HG03159 (cell line): ENCODE results near the gene SLC35F2.
"Not testable (repeated sequence)": the region's sequence is repeated elsewhere in the genome, so short reads cannot be mapped to it uniquely, and the experiment has no call there.

Experiments
- ATAC-seq: cut with Tn5 transposase; IDR thresholded peaks from one replicate; pipeline ENCODE4 v1.9.1; 2021; ENCODE audit warnings: mild to moderate bottlenecking, moderate library complexity; ENCODE audit not compliant: unreplicated experiment

Gene SLC35F2

DNA sequence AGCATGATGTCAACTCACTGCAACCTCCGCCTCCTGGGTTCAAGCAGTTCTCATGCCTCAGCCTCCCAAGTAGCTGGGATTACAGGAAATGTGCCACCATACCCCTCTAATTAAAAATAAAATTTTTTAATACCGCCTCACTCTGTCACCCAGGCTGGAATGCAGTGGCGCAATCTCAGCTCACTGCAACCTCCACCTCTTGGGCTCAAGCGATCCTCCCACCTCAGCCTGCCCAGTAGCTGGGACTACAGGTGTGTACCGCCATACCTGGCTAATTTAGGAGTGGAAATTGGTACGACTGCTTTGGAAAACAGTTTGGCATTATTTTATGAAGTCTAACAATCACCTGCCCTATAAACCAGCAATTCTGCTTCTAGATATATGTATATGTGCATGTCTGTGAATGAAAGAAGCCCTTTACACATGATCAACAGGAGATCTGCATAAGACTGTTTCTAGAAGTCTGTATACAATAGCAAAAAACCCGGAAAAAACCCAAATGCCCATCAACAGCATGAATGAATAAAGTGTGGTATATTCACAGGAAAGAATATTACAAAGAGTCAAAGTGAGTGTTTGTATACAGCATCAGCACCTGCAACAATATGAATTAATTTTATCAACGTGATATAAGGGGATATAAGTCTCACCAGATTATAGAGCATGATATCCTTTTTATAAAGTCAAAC lies 16.0 kb downstream of the SLC35F2 start:
- no peak for ATAC-seq

DNA sequence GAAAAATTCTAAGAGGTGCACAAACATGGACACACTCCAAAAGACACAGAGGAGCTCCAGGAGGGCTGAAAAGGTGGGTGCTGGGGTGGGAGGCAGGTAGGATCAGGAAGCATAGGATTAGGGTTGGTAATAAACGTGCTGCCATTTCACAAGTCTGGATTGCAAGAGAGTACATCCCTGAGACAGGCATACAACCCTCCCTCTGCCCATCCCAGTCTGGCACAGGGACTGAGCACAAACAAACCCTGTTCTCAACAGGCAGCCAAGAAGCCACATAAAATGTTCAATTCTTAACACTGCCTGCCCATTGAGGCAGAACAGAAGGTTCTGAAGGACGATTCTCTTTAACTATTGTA lies 18.5 kb downstream of the SLC35F2 start:
- peak; percentile 31 for ATAC-seq

DNA sequence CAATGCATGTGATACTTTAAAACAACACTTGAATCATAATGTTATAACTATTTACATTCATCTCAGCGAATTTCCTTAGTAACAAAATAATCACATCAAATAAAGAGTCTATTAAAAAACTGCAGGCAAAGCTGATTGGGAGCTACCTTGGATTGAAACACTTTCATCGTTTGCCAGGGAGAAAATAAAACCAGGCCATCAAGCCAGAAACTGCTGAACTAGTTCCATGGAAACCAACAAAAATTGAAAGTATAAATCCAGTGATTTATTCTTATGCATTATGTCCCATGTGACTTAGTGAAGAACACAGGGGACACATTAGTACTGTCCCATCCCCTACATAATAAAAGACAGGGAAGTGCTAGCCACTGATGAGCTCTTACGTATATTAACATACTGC lies 21.7 kb downstream of the SLC35F2 start:
- ATAC-seq = no peak

DNA sequence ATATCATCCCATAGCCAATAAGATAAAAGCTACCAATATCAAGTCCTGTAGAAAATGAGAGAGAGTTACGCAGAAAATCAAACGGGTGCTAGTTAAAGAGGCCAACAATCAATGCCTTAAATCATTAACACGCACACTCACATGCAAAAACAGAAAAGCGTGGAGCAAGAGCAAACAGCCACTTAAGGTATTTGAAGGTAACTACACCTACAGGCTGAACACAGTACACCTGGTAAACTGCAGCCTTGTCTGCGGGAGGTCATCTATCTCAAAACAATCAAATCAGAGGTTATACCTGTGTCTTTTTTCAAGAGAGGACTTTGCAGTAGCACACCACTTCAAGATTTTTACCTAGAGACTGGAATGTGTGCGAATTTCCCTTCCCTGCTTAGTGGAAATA lies 23.6 kb downstream of the SLC35F2 start:
- no peak for ATAC-seq

DNA sequence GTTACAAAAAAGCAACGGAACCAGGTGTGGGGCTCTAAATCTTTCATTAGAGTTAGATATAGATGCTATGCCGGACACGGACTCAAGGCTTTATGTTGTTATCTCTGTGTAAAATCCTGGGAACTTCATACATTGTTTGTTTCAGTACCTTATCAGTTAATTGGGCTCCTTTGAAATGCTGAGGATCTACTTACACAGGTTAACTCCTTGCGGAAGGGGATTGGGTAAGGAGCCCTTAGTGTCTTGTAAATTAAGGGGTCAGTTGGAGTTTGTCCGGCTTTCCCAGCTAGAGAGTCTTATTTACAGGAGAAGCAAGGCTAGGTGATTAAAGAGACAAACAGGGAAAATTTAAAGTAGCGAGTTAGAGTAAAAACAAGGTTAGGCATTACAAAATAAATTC lies 24.7 kb downstream of the SLC35F2 start:
- not testable (repeated sequence) for ATAC-seq

DNA sequence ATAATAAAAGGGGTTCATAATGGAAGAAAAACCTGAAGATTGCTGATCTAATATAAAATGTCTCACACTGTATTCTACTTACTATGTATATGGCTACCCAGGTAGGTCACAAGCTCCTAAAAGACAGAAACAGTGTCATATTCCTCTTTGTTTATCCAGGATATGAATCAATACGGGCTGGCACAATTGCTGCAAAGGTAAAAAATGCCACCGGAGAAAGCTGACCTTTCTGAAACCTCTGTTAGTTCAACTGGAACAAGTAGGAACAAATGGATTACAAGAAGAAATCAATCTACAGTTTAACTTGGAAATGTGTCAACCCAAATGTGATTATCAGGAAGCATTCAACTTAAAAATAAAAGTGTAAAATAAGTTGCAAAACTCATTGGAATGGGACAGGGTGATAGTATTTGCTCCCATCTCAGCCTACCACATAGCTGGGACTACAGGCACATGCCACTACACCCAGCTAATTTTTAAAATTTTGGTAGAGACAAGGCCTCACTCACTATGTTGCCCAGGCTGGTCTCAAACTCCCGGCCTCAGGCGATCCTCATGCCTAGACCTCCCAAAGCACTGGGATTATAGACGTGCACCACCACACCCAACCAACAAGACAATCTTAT lies 27.6 kb downstream of the SLC35F2 start:
- no peak for ATAC-seq

DNA sequence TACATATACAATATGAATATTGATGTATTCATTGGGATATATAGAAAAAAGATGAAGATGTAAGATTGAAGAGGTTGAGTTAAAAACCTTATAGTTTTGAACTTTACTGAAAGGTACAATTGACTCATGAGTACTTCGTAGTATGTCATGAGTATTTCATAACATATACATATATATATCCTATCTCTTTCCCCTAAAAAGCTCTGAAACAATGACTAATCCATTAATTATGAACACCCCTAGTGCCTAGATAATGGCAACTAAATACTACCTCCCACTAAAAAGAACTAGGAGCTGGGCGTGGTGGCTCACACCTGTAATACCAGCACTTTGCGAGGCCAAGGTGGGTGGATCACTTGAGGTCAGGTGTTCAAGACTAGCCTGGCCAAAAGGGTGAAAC lies 31.5 kb downstream of the SLC35F2 start:
- no peak for ATAC-seq

GRCh38 chr11:107825875-107826274 lies 32.7 kb downstream of the SLC35F2 start:
- ATAC-seq = no peak

DNA sequence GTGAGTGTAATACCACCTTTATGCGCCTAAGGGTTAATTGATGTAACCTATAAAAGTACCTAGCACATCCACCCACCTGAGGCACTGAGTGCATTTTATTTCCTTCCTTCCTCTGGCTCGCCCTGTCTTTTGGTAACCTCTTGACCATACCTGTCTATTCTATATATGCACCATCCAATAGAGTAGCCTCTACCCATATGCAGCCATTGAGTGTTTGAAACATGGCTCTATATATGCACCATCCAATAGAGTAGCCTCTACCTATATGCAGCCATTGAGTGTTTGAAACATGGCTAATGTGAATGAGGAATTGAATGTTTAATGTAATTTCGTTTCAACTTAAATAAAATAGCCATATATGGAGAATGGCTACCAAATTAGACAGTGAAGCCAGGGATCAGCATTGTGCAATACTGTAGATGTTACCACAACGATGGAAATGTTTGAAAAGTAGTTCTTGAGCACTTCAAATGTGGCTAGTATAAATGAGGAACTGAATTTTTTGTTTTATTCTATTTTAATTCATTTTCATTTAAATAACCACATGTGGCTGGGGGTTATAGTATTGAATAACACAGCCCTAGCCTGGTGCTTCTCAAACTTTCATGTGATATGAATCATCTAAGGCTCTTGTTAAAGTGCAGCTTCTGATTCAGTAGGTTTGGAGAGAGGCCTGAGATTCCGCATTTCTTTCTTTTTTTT lies 33.8 kb downstream of the SLC35F2 start:
- no peak for ATAC-seq

- ATAC-seq = no peak
These were observed 37.2 kb downstream of the SLC35F2 start for GRCh38 chr11:107821199-107821927.

GRCh38 chr11:107819361-107820014 lies 39.1 kb downstream of the SLC35F2 start:
- ATAC-seq = no peak

GRCh38 chr11:107818491-107818890 lies 40.1 kb downstream of the SLC35F2 start:
- no peak for ATAC-seq

DNA sequence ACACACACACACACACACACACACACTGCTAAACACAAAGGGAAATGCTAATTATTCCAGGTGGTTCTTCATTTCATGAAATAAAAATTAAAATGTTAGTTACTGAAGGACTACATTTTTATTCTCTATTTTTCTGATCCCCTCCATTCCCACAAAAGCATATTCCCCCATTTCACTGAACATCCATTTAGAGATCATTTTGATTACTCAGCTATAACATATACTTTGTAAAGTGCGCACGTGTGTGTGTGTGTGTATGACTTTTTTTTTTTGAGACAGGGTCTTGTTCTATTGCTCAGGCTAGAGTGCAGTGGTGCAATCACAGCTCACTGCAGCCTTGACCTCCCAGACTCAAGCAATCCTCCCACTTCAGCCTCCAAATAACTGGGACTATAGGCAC lies 42.6 kb downstream of the SLC35F2 start:
- no peak for ATAC-seq

GRCh38 chr11:107810875-107811274 lies 47.7 kb downstream of the SLC35F2 start:
- no peak for ATAC-seq

DNA sequence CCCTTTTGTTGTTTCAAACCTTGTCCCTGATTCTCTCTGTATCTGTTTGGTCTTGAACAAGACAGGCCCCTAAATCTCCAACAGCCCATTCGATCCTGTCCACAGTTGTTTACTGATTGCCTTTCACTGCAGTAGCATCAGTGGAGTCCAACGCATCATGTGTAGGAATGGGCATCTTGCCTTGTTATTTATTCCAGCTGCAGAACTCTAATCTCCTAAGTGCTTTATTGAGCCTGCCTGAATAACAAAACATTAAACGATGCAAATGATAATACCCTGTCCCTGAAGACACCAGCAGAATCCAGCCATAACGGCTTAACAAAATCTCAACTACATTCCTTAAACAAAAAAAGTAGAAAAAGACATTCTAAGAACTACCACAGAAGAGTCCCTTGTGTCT lies 50.1 kb downstream of the SLC35F2 start:
- ATAC-seq = no peak

- ATAC-seq = no peak
These were observed 53.6 kb downstream of the SLC35F2 start for GRCh38 chr11:107804971-107805370.

DNA sequence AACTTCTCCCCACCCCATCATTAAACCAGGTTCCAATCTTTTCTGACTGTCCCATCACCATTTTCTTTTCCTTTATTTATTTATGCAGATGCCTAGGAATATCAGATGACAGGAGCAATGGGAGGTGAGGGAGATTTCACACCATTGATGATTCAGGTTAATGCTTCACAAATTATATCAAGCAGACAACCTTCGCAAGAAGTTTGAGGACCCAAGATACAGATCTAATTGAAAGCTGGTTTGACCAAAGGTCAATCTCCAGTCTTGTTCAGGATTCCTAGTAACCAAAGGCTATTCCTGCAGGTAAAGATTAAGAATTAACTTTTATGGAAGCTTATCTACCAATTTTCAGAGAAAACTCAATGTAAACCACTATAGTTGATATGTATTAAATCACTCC lies 54.4 kb downstream of the SLC35F2 start:
- ATAC-seq = no peak

DNA sequence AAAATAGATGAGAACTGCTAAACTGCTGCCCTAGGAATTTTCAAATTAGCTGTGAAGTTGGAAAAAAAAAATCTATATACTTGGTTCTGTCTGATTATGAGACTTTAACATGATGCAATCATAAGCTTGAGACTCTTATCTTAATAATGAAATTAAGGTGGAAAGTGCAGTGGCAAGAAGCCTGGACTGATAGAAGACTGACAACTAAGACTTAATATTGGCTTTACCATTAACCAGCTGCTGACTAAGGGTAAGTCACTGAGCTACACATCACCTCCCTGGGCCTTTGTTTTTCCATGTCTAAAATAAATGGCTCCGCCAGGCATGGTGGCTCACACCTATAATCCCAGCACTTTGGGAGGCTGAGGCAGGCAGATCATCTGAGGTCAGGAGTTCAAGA lies 56.9 kb downstream of the SLC35F2 start:
- no peak for ATAC-seq

DNA sequence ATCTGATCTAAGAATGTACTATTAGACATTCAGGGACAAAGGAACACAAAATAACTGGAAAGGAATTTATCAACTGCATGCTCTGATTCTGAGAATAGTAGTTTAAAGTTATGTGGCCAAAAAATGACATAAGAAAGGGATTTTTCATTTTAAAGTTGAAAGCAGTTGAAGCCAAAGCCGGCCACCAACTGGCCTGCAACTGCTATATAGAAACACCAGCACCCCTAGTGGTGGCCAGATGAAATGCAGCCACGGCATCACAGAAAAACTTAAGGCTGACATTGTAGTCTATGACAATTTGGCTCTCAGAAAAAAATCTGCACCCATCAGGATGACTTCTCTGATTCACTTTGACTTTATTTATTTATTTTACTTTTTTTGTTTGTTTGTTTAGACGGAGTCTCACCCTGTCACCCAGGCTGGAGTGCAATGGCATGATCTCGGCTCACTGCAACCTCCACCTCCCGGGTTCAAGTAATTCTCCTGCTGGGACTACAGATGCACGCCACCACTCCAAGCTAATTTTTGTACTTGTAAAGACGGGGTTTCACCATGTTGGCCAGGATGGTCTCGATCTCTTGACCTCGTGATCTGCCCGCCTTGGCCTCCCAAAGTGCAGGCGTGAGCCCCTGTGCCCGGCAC lies 59.2 kb downstream of the SLC35F2 start:
- peak; percentile 87 for ATAC-seq

DNA sequence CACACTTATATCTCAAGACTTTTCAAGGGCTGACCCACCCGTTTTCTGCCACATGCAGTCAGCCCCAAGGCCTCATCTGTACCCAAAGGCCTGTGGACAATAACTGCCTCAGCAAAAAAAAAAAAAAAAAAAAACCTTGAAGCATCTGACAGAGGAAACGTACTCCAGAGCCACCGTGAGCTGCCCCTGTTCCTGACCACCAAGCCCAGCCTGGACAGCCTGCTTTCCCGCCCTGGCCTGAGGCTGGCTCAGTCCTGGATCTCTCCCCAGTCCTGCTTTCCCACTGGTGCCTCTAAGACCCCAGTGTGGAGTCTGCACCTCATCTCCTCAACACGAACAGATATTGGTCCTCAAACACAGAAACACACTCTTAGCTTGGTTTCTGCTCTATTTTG lies 66.5 kb downstream of the SLC35F2 start:
- no peak for ATAC-seq
